Stimulated activated CD8-positive, alpha-beta memory T cell treated with anti-CD3 and anti-CD28 coated beads, Interleukin-7, amount 100 ng/mL, for 24 hours (primary cell): ENCODE results near the gene DHRS4.
"Not testable (repeated sequence)": the region's sequence is repeated elsewhere in the genome, so short reads cannot be mapped to it uniquely, and the experiment has no call there.

Experiments used
- DNase-seq: peaks from one replicate; pipeline ENCODE4 v3.0.0-alpha.2; 2020; ENCODE audit warnings: low read depth

DHRS4 gene

DNA sequence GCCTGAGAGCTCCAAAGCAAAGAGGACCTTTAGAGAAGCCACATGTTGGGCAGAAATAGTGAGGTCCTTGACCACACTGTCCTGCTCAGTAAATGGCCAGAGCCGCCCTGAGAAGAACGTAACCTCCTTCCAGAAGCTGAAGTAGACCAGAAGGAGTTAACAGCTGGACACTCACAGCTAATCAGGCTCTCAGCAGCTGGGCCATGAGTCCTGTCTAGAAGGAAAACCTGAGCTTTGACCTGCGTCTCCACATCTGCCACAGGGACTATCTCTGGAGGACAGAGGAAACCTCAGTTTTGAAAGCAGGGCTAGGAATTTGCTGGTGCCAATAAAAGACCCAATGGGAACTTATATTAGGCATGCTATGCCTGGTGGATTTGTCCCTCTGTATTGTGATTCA lies 12.3 kb upstream of the DHRS4 start:
- no peak for DNase-seq

DNA sequence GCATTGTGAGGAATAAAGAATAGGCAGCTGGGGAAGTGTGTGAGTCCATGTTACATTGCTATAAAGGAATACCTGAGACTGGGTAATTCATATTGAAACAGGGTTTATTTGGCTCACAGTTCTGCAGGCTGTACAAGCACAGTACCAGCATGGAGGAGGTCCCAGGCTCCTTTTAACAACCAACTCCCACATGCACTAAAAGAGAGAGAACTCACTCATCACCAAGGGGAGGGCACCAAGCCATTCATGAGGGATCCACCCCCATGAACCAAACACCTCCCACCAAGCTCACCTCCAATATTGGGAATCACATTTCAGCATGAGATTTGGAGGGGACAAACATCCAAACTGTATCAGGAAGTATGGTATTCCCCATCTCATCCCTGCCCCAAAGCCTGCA lies 11.9 kb upstream of the DHRS4 start:
- DNase-seq = no peak

GRCh38 chr14:23942587-23942986 lies 11.0 kb upstream of the DHRS4 start:
- no peak for DNase-seq

GRCh38 chr14:23949069-23949468 lies 4.5 kb upstream of the DHRS4 start:
- not testable (repeated sequence) for DNase-seq

DNA sequence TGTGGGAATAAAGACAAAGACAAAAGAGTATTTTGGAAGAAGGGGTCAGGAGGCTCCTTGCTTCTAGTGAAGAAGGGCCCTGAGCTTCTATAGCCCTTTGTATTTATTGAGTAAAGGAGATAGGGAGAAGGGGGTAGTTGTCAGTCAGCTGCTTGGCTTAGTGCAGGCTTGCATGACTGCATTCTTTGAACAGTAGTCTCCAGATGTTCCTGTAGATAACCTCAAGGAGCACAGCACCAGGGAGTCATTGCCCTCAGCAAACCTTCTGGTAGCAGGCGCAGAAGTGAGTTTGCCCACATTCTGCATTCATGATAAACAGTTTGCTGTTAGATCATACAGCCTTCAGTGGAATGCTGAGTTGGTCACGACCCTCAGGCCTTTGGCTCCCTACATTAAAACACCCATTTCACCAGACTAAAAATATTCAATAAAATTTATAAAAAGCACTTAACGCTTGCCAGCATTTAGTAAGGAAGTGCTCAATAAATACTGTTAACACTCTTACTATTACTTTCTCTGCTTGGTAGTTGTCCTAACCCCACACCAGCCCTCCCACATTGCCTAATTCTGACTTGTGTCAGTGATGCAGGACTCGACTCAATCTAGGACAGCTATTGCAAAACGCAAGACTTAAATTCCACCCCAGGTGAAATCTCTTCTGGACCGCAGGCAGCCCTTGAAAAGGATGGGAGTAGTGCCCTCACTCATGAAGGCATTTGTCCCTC lies 3.0 kb upstream of the DHRS4 start:
- DNase-seq = no peak

- DNase-seq = not testable (repeated sequence)
Observed at GRCh38 chr14:23951136-23951466, 2.5 kb upstream of the DHRS4 start.

GRCh38 chr14:23951590-23952201 lies 1.9 kb upstream of the DHRS4 start:
- DNase-seq = no peak

GRCh38 chr14:23953116-23953463 lies 480 bp upstream of the DHRS4 start:
- not testable (repeated sequence) for DNase-seq

GRCh38 chr14:23954279-23954614 lies 677 bp downstream of the DHRS4 start:
- not testable (repeated sequence) for DNase-seq

DNA sequence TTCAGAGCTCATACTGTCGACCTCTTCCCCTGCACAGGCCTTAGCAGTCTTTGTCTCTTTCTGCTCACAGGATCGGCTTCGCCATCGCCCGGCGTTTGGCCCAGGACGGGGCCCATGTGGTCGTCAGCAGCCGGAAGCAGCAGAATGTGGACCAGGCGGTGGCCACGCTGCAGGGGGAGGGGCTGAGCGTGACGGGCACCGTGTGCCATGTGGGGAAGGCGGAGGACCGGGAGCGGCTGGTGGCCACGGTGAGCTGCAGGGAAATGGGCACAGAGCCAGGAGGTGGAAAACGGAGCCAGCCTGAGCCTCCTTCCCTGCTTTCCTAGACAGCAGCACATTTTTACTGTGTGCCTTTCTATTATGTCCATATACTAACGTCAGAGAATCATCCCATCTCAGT lies 1.4 kb downstream of the DHRS4 start:
- DNase-seq = not testable (repeated sequence)

GRCh38 chr14:23955811-23956210 lies 2.2 kb downstream of the DHRS4 start:
- not testable (repeated sequence) for DNase-seq

DNA sequence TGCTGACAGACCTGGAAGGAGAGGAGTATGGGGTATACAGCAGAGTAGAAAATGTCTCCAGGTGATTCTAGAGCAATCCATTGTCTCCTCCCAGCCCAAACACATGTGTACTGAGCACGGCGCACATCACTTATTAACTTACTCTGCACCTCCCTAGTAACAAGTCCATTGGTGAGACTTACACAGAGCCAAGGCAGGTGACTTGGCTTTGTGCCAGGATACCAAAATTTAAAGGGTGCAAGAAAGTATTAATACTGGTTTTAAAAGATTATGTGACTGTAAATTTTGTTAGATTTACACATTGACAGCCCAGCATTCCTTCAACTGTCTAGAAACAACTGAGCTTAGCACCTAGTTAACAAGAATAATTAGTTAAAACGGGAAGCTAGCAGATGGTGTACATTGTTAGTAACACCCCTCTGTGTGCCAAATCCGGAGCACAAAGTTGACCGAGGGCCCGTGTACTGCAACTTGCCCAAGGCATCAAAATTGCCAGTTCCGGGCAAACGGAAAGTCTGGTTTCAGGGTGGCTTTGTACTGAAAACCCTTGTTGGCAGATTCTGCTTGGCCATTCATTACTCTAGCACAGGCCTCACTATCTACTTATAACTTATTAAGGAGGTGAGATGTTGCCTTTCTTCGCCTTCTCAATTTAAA lies 4.5 kb downstream of the DHRS4 start:
- not testable (repeated sequence) for DNase-seq

DNA sequence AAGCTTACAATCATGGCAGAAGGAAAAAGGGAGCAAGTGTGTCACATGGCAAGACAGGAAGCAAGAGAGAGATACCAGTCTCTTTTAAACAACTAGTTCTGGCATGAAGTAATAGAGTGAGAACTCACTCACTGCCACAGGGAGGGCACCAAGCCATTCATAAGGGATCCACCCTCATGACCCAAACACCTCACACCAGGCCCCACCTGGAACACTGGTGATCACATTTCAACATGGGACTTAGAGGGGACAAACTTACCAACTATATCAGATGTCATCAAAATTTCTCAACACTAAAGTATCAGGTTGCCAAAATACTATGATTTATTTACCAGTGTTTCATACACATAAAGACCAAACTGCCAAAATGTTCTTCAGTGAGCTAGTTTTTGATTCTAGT lies 7.3 kb downstream of the DHRS4 start:
- DNase-seq = not testable (repeated sequence)

DNA sequence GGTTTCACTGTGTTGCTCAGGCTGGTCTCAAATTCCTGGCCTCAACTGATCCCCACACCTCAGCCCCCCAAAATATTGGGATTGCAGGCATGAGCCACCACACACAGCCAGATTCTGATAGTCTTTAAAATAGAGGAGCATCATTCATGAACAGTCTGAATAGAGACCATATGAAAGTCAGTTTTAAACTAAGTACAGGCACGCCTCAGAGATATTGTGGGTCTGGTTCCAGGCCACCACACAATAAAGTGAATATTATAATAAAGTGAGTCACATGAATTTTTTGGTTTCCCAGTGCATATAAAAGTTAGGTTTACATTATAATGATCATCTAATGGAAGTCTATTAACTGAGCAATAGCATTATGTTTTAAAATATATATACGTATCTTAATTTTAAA lies 8.1 kb downstream of the DHRS4 start:
- DNase-seq = not testable (repeated sequence)

GRCh38 chr14:23969130-23969480 lies 15.5 kb downstream of the DHRS4 start:
- DNase-seq = not testable (repeated sequence)

DNA sequence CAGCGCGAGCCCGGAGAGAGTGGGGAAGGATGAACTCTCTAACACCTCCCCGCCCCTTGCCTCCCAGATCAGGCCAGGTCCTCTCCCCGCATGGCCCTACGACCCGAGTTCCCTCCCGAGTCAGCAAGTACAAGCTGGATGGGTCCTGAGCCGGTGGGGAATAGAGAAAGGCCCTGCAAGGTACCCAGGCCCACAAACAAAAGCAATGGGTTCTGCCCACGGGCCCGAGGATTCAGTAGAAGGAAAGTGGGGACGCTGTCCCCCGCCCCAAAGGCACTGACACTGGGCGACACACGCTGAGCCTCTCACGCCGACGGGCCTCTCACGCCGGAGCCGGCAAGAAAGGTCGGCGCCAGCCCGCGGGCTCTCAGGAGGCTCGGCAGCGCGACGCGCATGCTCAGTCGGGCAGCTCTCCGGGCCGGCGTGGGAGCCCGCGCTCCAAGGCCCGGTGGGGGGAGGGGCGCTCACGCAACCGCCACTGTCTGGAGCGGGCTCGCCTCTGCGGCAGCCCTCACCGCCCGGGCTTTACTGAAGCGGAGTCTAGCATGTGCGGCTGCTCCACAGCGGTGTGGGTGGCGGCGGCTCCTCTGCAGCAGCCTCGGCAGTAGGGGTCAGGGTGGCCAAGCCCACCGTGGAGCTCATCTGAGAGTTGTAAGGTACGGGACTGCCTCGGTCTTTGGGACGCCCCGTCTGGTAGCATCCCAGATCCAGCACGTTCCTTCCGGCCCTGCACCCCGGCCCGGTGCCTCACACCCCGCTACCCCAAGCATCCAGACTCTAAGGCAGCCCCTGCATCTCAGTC lies 16.1 kb downstream of the DHRS4 start:
- DNase-seq = peak; percentile 36

DNA sequence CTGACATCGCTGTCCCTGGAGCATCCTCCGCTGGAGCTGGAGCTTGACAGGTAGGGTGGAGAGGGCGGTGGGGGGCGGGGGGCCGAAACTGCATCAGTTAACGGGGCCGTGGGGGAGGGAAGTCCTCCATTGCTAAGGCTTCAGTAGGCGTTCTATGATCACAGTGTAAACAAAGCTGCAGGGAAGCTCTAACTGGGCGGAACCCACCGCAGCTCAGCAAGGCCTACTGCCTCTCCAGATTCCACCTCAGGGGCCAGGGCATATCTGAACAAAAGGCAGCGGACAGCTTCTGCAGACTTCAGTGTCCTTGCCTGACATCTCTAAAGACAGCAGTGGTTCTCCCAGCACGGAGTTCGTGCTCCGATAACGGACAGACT lies 16.7 kb downstream of the DHRS4 start:
- DNase-seq = not testable (repeated sequence)

DNA sequence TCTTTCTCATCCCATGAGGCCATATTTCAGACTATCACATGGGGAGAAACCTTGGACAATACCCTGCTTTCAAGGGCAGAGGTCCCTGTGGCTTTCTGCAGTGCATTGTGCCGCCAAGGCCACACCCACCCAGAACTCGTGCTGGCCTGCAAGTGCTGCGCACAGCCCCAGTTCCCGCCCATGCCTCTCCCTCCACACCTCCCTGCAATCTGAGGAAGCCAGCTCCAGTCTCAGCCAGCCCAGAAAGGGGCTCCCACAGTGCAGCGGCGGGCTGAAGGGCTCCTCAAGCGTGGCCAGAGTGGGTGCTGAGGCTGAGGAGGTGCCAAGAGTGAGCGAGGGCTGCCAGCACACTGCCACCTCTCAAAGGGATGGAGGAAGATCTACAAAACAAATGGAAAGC lies 19.6 kb downstream of the DHRS4 start:
- not testable (repeated sequence) for DNase-seq

GRCh38 chr14:23974041-23974440 lies 20.5 kb downstream of the DHRS4 start:
- not testable (repeated sequence) for DNase-seq

- not testable (repeated sequence) for DNase-seq
Observed at GRCh38 chr14:23977208-23977607, 23.6 kb downstream of the DHRS4 start.

DNA sequence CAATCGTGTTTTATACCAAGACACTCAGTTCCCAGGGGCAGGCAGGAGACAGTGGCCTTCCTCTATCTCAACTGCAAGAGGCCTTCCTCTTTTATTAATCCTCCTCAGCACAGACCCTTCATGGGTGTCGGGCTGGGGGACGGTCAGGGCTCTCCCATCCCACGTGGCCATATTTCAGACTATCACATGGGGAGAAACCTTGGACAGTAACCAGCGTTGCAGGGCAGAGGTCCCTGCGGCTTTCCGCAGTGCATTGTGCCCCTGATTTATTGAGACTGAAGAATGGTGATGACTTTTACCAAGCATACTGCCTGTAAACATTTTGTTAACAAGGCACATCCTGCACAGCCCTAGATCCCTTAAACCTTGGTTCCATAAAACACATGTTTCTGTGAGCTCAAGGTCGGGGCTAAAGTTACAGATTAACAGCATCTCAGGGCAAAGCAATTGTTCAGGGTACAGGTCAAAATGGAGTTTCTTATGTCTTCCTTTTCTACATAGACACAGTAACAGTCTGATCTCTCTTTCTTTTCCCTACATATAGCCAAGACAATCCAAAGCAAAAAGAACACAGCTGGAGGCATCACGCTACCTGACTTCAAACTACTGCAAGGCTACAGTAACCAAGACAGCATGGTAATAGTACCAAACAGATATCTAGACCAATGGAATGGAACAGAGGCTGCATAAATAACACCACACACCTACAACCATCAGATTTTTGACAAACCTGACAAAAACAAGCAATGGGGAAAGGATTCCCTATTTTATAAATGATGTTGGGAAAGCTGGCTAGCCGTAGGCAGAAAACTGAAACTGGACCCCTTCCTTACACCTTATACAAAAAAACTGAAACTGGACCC lies 28.6 kb downstream of the DHRS4 start:
- not testable (repeated sequence) for DNase-seq
